ENCODE measurements around the gene MPL. TPM values are rescaled to one million over a fixed set of nuclear protein-coding genes. Genes with fewer than 3 reads are reported as not detected.

MPL gene
- polyA plus RNA-seq, 5 donors, result 0.86 to 1.7 (median 0.99) TPM

Other genes with a start within 250 kb of the MPL start
- gene EBNA1BP2, start 165.5 kb upstream of the MPL start, polyA plus RNA-seq (ENCODE audit: insufficient read depth in 1 of 5, insufficient read length in 5 of 5, low replicate concordance in 1 of 5), result 10 to 100 TPM; 42.0 to 54.9 (median 54.2) TPM
- 1 to 10 TPM; 1.7 to 5.9 (median 4.3) TPM for gene CFAP57, start 165.5 kb upstream of the MPL start, polyA plus RNA-seq (ENCODE audit: insufficient read depth in 1 of 5, insufficient read length in 5 of 5, low replicate concordance in 1 of 5)
- 10 to 100 TPM; 35.9 to 52.2 (median 47.4) TPM for gene TMEM125, start 67.8 kb upstream of the MPL start, polyA plus RNA-seq (ENCODE audit: insufficient read depth in 1 of 5, insufficient read length in 5 of 5, low replicate concordance in 1 of 5)
- gene C1orf210, start 52.2 kb upstream of the MPL start, polyA plus RNA-seq (ENCODE audit: insufficient read depth in 1 of 5, insufficient read length in 5 of 5, low replicate concordance in 1 of 5), result 10 to 100 TPM in 2 of 5 donors, 1 to 10 TPM in 3; 9.4 to 11.3 (median 9.9) TPM
- gene TIE1, start 36.8 kb upstream of the MPL start, polyA plus RNA-seq (ENCODE audit: insufficient read depth in 1 of 5, insufficient read length in 5 of 5, low replicate concordance in 1 of 5), result 10 to 100 TPM; 74.8 to 99.7 (median 89.7) TPM
- gene CDC20, start 21.2 kb downstream of the MPL start, polyA plus RNA-seq (ENCODE audit: insufficient read depth in 1 of 5, insufficient read length in 5 of 5, low replicate concordance in 1 of 5), result 10 to 100 TPM; 30.4 to 57.8 (median 36.9) TPM
- 10 to 100 TPM; 74.6 to 88.6 (median 77.1) TPM for gene ELOVL1, start 30.2 kb downstream of the MPL start, polyA plus RNA-seq (ENCODE audit: insufficient read depth in 1 of 5, insufficient read length in 5 of 5, low replicate concordance in 1 of 5)
- 10 to 100 TPM; 36.1 to 39.9 (median 38.7) TPM for gene MED8, start 52.0 kb downstream of the MPL start, polyA plus RNA-seq (ENCODE audit: insufficient read depth in 1 of 5, insufficient read length in 5 of 5, low replicate concordance in 1 of 5)
- gene SZT2, start 52.1 kb downstream of the MPL start, polyA plus RNA-seq (ENCODE audit: insufficient read depth in 1 of 5, insufficient read length in 5 of 5, low replicate concordance in 1 of 5), result 10 to 100 TPM; 22.5 to 31.0 (median 26.4) TPM
- gene HYI, start 116.1 kb downstream of the MPL start, polyA plus RNA-seq (ENCODE audit: insufficient read depth in 1 of 5, insufficient read length in 5 of 5, low replicate concordance in 1 of 5), result 10 to 100 TPM; 43.8 to 55.9 (median 47.0) TPM
- 100 to 1,000 TPM; 138 to 245 (median 157) TPM for gene PTPRF, start 193.1 kb downstream of the MPL start, polyA plus RNA-seq (ENCODE audit: insufficient read depth in 1 of 5, insufficient read length in 5 of 5, low replicate concordance in 1 of 5)

Measured in right lung (tissue), 5 donors.